Activated naive CD4-positive, alpha-beta T cell treated with Interleukin-2 at 50 U/mL for 16 hours (primary cell): ENCODE measurements around the gene CNTNAP3.
"Not testable (repeated sequence)": the region's sequence is repeated elsewhere in the genome, so short reads cannot be mapped to it uniquely, and the experiment has no call there.

Experiments
- DNase-seq: peaks from one replicate; pipeline ENCODE4 v3.0.0-alpha.2; 2020

Gene CNTNAP3

DNA sequence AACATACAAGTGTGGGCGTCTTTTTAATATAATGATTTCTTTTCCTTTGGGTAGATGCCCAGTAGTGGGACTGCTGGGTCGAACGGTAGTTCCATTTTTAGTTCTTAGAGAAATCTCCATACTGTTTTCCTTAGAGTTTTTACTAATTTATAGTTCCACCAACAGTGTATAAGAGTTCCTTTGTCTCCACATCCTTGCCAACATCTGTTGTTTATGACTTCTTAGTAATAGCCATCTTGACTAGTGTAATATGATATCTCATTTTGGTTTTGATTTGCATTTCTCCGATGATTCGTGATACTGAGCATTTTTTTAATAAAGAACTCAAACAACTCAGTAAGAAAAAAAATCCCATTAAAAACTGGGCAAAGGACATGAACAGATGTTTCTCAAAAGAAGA is 225.0 kb downstream of the CNTNAP3 start:
- DNase-seq = not testable (repeated sequence)

DNA sequence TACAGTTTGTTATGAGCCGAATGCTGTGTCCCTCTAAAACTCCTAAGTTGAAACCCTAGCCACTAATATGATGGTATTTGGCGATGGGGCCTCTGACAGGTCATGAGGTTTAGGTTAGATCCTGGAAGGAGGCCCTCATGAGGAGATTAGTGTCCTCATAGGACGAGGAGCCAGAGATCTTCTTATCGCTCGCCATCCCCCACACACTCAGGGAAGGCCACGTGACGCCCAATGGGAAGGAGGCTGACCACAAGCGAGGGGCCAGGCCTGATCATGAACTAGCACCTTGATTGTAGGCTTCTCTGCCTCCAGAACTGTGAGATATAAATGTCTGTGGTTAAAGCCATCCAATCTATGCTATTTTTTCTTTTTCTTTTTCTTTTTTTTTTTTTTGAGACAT is 233.5 kb downstream of the CNTNAP3 start:
- not testable (repeated sequence) for DNase-seq

DNA sequence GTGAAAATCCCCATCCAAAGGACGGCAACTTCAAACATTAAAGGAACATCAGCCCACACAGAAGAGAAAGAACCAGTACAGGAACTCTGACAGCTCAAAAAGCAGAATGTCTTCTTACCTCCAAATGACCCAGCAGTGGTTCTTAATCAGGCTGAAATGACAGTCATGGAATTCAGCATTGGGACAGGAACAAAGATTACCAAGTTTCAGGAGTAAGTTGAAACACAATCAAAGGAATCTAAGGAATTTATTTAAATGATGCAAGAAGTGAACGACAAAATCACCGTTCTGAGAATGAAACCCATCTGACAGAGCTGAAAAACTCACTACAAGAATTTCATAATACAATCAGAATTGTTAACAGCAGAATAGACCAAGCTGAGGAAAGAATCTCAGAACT is 241.1 kb downstream of the CNTNAP3 start:
- DNase-seq = not testable (repeated sequence)

GRCh38 chr9:39042352-39042803 is 245.6 kb downstream of the CNTNAP3 start:
- DNase-seq = not testable (repeated sequence)

- DNase-seq = not testable (repeated sequence)
Observed at GRCh38 chr9:39041774-39042173, 246.2 kb downstream of the CNTNAP3 start.

DNA sequence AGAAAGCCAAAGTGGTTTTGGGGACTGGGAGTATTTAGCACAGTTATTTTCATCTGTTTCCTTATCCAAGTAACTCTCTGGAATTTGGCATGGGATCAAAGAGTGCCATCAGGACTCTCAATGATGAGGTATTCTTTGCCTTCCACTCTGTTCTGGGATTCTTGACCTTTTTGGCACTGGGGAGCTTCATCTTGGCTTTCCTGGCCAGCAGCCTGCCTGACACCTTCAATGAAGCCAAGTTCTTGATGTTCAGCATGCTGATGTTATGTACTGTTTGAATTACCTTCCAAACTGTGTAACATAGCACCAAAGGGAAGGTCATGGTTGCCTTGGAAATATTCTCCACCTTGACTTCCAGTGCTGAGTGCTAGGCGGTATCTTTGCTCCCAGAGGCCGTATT is 248.8 kb downstream of the CNTNAP3 start:
- not testable (repeated sequence) for DNase-seq

DNA sequence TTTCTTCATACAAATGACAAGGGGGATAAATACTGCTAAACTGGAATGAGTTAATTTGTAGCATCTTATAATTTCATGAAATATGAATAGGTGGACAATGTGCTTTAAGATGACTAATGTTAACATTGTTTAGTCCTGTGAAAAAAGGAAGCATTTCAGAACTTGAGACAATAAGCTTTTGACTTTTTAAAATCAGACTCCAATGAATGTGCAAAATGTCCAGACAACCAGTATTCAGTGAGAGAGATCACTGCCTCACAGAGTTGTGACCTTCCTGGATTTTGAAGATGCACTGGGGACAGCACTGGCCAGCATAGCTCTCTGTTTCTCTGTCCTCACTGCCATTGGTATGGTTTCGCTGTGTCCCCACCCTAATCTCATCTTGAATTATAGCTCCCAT is 249.7 kb downstream of the CNTNAP3 start:
- not testable (repeated sequence) for DNase-seq

DNA sequence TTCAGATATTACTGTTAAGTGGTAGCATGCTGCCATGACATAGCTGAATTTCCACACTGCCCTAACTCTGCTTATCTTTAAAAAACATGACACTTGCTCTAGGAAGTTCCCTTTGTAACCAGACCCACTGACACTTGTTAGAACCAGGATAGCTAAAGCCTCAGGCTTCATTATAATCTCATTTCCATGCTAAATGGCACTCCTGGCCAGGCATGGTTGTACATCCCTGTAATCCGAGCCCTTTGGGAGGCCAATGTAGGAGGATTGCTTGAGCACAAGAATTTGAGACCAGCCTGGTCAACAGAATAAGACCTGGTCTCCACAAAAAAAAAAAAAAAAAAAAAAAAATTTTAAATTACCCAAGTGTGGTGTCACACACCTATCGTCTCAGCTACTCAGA is 254.1 kb downstream of the CNTNAP3 start:
- DNase-seq = not testable (repeated sequence)

- DNase-seq = not testable (repeated sequence)
Observed at GRCh38 chr9:39030204-39031019, 257.6 kb downstream of the CNTNAP3 start.

- not testable (repeated sequence) for DNase-seq
Observed at GRCh38 chr9:39028855-39029254, 259.1 kb downstream of the CNTNAP3 start.

DNA sequence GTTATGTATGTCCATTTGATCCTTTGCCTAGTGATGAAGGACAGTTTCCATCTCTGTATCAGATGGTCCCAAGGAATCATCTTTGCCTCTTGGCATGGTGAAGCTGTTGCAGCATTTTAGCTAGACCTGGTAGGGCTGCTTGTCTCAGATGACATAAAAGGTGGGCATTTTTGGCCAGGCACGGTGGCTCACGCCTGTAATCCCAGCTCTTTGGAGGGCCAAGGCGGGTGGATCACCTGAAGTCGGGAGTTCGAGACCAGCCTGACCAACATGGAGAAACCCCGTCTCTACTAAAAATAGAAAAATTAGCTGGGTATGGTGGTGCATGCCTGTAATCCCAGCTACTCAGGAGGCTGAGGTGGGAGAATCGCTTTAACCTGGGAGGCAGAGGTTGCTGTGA is 259.8 kb downstream of the CNTNAP3 start:
- DNase-seq = not testable (repeated sequence)

- DNase-seq = not testable (repeated sequence)
Observed at GRCh38 chr9:39025911-39026588, 261.9 kb downstream of the CNTNAP3 start.
